Astrocyte (in vitro differentiated cells and primary cell): Measurements from ENCODE around the gene HBS1L. TPM values are rescaled to one million over a fixed set of nuclear protein-coding genes. Genes with fewer than 3 reads are reported as not detected.

Source experiments
- DNase-seq: peaks from one replicate; pipeline ENCODE4 v3.0.0-alpha.2; 2010; ENCODE audit warnings: low read depth
- FAIRE-seq: peaks from 2 replicates; lab custom pipeline; 2011; peaks lifted over from hg19 to GRCh38; lab: Jason Lieb, UNC
- H2AFZ ChIP-seq: 2 replicates; pipeline ENCODE4 v1.6.0; 2012; ENCODE audit warnings: low read depth, low read length, inconsistent platforms
- H3K27ac ChIP-seq: 2 replicates; pipeline ENCODE4 v1.5.1; 2011; ENCODE audit warnings: low read depth, low read length, inconsistent platforms
- H3K27me3 ChIP-seq: 2 replicates; pipeline ENCODE4 v1.6.0; 2011; ENCODE audit warnings: low read length, inconsistent platforms; ENCODE audit not compliant: insufficient read depth
- H3K36me3 ChIP-seq: 2 replicates; pipeline ENCODE4 v1.5.1; 2011; ENCODE audit warnings: low read length, inconsistent platforms; ENCODE audit not compliant: insufficient read depth
- H3K4me1 ChIP-seq: 2 replicates; pipeline ENCODE4 v1.5.1; 2011; ENCODE audit warnings: low read length, inconsistent platforms; ENCODE audit not compliant: insufficient read depth
- H3K4me2 ChIP-seq: 2 replicates; pipeline ENCODE4 v1.6.0; 2012; ENCODE audit warnings: low read length, inconsistent platforms
- H3K4me3 ChIP-seq: 2 replicates; pipeline ENCODE4 v1.5.1; 2011; ENCODE audit warnings: low read depth, mild to moderate bottlenecking, low read length, inconsistent platforms; ENCODE audit not compliant: insufficient read depth
- H3K79me2 ChIP-seq: 2 replicates; pipeline ENCODE4 v1.6.0; 2012; ENCODE audit warnings: mild to moderate bottlenecking, low read length, inconsistent platforms; ENCODE audit not compliant: insufficient read depth
- H3K9ac ChIP-seq: 2 replicates; pipeline ENCODE4 v1.6.0; 2012; ENCODE audit warnings: mild to moderate bottlenecking, low read length, inconsistent platforms
- H3K9me3 ChIP-seq: 2 replicates; pipeline ENCODE4 v1.5.1; 2012; ENCODE audit warnings: low read depth, mild to moderate bottlenecking, low read length, inconsistent platforms; ENCODE audit not compliant: insufficient read depth
- H4K20me1 ChIP-seq: 2 replicates; pipeline ENCODE4 v1.6.0; 2012; ENCODE audit warnings: low read length, inconsistent platforms; ENCODE audit not compliant: insufficient read depth
- H3K27ac Mint-ChIP-seq: one replicate; pipeline ENCODE4 v1.8.0; 2021; ENCODE audit warnings: mild to moderate bottlenecking, mixed read lengths; ENCODE audit not compliant: unreplicated experiment
- H3K27me3 Mint-ChIP-seq: one replicate; pipeline ENCODE4 v1.8.0; 2021; ENCODE audit warnings: low read depth, mixed read lengths; ENCODE audit not compliant: unreplicated experiment
- H3K36me3 Mint-ChIP-seq: one replicate; pipeline ENCODE4 v1.8.0; 2021; ENCODE audit warnings: low read depth, mixed read lengths; ENCODE audit not compliant: unreplicated experiment
- H3K4me1 Mint-ChIP-seq: one replicate; pipeline ENCODE4 v1.8.0; 2021; ENCODE audit warnings: low read depth, mixed read lengths; ENCODE audit not compliant: unreplicated experiment
- H3K4me3 Mint-ChIP-seq: one replicate; pipeline ENCODE4 v1.8.0; 2021; ENCODE audit warnings: mild to moderate bottlenecking, moderate library complexity, mixed read lengths; ENCODE audit not compliant: unreplicated experiment
- H3K9me3 Mint-ChIP-seq: one replicate; pipeline ENCODE4 v1.8.0; 2021; ENCODE audit warnings: mild to moderate bottlenecking, mixed read lengths; ENCODE audit not compliant: unreplicated experiment
- CTCF ChIP-seq: IDR thresholded peaks from 2 replicates; pipeline ENCODE4 v1.5.1; 2011; ENCODE audit warnings: low read depth, mild to moderate bottlenecking, inconsistent platforms, low read length, moderate library complexity; ENCODE audit not compliant: insufficient read depth
- EZH2 ChIP-seq: IDR thresholded peaks from 2 replicates; pipeline ENCODE4 v1.6.1; 2012; ENCODE audit warnings: mild to moderate bottlenecking, low read length, inconsistent platforms; ENCODE audit not compliant: insufficient read depth
- total RNA-seq: library from RNA; stranded (reverse); gene quantifications from 2 replicates; pipeline ENCODE4 v1.2.1, GENCODE V29; 2021

The HBS1L gene
- total RNA-seq, 1 donor from 2014 or later, result 87.8 TPM

DNA sequence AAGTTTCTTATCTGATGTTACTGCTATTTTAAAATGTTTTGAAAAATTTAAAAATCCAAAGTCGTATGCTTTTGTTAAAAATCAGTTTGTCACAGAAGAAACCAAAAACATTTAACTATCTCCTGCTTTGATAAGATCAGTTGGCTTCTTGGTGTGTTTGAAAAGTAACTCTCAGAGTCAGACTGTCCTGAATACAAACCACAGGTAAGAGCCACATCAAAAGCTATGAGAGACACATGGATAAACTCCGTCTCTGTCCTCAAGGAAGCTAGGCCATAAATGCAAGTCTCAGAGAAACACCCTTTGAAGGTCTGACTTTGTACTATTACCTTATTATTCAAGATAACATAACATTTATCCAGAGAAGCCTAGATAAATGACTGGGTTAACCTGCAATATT lies 7.7 kb downstream of the HBS1L start:
- no peak overlapping the region for H2AFZ ChIP-seq
- no peaks in the 10 kb centered on the region for H3K9me3 ChIP-seq
- H3K9me3 Mint-ChIP-seq, result no peaks in the 10 kb centered on the region
- no peak for TF ChIP-seq CTCF
- no peak for TF ChIP-seq EZH2
- H4K20me1 ChIP-seq, result peaks cover 62% of the 10 kb centered on the region
- H3K4me1 Mint-ChIP-seq, result peaks cover 2% of the 10 kb centered on the region
- H3K27ac ChIP-seq, result no peak overlapping the region
- no peaks in the 10 kb centered on the region for H3K4me1 ChIP-seq
- H3K27me3 ChIP-seq, result no peaks in the 10 kb centered on the region
- FAIRE-seq (no peak), DNase-seq (no peak)
- H3K79me2 ChIP-seq, result peaks cover 97% of the 10 kb centered on the region
- peaks cover 3% of the 10 kb centered on the region for H3K36me3 Mint-ChIP-seq
- H3K27ac Mint-ChIP-seq, result no peak overlapping the region
- no peak overlapping the region for H3K4me3 Mint-ChIP-seq
- no peak overlapping the region for H3K4me2 ChIP-seq
- no peak overlapping the region for H3K9ac ChIP-seq
- H3K27me3 Mint-ChIP-seq, result no peaks in the 10 kb centered on the region
- no peak overlapping the region for H3K4me3 ChIP-seq
- H3K36me3 ChIP-seq, result peaks cover 6% of the 10 kb centered on the region

DNA sequence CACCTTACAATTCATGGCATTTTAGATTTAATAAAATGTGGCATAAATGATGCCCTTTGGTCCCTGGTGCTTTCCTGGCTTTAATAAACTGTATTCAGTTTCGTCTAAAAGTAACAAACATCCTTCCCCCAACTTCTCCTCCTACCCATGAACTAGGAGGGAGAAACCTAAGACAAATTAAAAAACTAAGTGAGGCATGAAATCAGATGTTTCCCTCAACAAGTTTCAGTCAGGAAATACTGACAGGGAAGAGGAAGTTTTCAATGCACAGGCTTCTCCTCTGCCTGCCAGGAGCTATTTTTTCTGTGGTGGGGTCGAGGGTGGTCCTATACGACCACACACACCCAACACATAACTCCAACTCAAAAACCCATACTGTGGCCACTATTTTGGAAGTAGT lies 10.0 kb downstream of the HBS1L start:
- no peak overlapping the region for H3K4me2 ChIP-seq
- peaks cover under 1% of the 10 kb centered on the region for H3K36me3 ChIP-seq

More for the DNA sequence above, 10.0 kb downstream of the HBS1L start:
- no peak overlapping the region for H3K27ac ChIP-seq
- no peak for DNase-seq
- no peak overlapping the region for H2AFZ ChIP-seq
- Mint-ChIP-seq H3K9me3 (no peaks in the 10 kb centered on the region), H3K27me3 (no peaks in the 10 kb centered on the region), H3K4me1 (peaks cover 2% of the 10 kb centered on the region), H3K36me3 (peaks cover 3% of the 10 kb centered on the region), H3K4me3 (no peak overlapping the region), H3K27ac (no peak overlapping the region)
- no peak for FAIRE-seq
- peaks cover 93% of the 10 kb centered on the region for H3K79me2 ChIP-seq
- H4K20me1 ChIP-seq, result peaks cover 50% of the 10 kb centered on the region
- no peaks in the 10 kb centered on the region for H3K27me3 ChIP-seq
- no peaks in the 10 kb centered on the region for H3K4me1 ChIP-seq
- TF ChIP-seq EZH2 (no peak), CTCF (no peak)
- H3K4me3 ChIP-seq, result no peak overlapping the region
- no peak overlapping the region for H3K9ac ChIP-seq
- H3K9me3 ChIP-seq, result no peaks in the 10 kb centered on the region
